Caki2 (cell line): ENCODE results near the gene ZMYND19. TPM values are rescaled to one million over a fixed set of nuclear protein-coding genes. Genes with fewer than 3 reads are reported as not detected.
"Not testable (repeated sequence)": the region's sequence is repeated elsewhere in the genome, so short reads cannot be mapped to it uniquely, and the experiment has no call there.

Experiments
- DNase-seq: peaks from one replicate; pipeline ENCODE4 v3.0.0-alpha.2; 2015; ENCODE audit warnings: low read depth
- in situ Hi-C: cut with HindIII; loops from 2 replicates; pipeline ENCODE4 v1.10.0; 2016; ENCODE audit warnings: low sequenced_read_pairs, low pct_unique_long_range_greater_than_20kb, mixed read lengths
- total RNA-seq: library from RNA; depleted of rRNA; stranded (reverse); fragments of >200 nt; shearing (Covaris generic); gene quantifications from 2 replicates; pipeline ENCODE4 v1.2.3, GENCODE V29; 2014; ENCODE audit warnings: low replicate concordance; rRNA removed

The ZMYND19 gene
- total RNA-seq, 1 experiment from 2014 or later, result 27.8 TPM

DNA sequence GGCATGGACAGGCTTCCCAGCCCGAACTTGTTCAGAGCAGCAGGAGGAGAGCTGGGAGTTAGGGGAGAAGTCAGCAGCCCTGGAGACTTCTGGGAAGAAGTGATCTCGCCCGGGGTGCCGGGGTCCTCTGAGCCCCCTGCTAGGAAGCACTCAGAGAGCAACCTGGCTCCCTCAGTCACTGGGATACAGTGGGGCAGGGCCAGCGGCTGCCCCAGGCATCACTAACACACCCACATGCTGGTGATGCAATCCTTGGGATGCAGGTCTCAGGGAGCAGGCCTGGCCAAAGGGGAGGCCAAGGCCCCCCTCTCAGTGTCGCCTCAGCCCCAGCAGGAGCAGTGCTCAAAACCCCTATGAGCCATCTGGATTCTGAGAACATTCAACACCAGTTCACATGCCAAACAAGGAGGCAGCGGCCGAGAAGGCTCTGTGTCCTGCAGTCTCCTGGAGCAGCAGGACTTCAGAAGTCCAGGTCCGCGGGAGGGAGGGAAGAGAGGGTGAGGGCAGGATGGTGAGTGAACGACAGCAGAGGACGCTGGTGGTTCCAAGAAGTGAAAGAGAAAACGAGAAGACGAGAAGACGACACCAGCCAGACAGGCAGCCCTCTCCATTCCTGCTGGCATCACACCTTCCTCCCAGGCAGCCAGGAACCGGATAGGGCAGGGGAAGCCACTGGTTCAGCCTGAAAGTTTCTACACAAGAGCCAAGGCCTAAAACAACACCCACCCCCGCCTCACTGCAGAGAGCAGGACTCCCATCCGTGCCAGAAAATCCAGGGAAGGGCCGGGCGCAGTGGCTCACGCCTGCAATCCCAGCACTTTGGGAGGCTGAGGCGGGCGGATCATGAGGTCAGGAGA is 42.4 kb downstream of the ZMYND19 start:
- in situ Hi-C loops, result no loop called here
- DNase-seq, result no peak

DNA sequence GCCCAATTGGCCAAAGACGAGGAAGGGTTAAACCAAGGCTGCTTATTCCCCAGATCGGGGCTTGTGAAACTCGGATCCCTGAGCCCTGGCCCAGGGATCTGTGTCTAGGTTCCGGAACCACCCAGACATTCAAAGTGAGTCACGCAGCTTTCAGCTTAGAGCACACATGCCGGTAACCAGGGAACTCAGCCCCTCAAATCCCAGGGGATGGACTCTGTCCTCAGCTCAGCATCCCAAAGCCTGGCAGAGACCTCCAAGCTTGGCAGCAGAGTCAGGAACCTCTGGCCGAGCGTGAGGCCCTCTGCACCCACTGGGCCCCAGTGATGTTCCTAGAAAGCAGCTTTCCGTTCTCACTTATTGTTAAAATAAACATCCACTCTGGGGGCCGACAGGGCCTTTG is 45.2 kb downstream of the ZMYND19 start:
- DNase-seq, result no peak
- in situ Hi-C loops, result no loop called here

DNA sequence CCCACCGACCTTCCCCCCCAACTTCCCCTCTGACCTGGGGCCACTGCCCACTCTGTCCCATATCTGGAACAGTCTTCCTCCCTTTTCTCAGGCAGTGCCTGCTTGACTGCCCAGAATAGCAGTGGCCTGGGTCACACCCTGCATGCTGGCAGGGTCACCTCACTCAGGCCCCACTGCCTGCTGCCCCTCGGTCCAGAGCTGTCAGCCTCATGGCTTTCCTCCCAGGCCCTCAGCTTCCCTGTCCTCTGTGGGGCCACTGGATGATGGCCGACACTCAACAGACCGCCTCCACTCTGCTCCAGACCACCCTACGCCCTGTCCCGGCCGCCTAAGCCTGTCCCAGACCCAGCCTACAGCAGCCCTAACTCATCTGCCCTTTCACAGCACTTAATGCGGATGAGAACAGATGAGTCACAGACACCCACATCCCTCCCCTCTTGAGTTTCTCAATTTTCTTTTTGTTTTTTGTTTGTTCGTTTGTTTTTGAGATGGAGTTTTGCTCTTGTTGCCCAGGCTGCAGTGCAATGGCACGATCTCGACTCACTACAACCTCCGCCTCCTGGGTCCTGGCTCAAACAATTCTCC is 46.0 kb downstream of the ZMYND19 start:
- DNase-seq, result no peak
- in situ Hi-C loops, result no loop called here

DNA sequence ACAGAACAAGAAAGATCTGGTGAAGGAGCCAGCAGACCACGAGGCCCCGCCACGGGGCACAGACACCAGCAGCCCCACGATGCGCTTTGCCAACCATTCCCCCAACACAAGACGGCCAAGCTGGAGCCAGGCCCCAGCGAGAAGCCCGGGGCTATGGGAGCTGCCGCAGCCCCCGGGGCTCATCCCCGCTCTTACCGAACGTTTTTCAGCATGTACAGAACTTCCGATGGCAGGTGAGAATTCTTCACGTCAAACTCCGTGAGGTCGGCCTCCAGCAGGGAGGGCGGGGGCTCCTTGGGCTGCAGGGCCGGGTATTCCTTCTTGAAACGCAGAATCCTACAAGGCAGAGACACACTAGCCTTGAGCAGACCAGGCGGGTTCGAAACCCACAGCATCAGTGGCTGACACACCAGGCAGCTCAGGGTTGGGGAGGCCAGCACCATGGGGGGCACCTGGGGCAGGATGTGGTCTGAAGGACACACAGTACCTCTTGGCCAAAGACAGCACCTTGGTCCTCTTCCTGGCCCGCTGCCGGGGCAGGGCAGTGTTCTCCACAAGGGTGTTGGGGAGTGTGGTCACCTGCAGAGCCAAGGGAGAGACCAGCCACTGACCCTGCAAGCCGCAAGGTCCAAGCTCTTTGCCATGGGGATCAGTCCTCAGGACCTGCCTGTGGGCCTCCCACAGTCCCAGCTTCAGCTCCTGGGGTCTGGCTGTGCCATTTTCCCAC is 46.9 kb downstream of the ZMYND19 start:
- no peak for DNase-seq
- in situ Hi-C loops, result no loop called here

DNA sequence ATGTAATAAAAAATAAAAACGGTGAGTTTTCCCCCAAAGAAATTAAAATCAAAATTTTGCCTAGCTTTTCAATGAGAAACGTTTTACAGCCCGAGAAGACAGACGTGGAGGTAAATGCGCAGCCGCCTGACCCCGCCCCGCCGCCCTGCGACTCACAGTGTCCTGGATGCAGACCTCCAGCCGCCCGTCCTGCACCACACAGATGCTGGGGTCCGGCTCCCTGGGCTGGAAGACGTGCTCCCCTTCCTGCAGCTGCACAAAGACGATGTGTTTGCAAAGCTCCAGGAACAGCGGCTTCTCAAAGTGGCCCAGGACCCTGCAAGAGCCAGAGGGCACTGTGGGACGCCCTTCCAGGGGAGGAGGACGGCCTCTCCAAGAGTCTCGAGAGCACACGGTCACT is 47.8 kb downstream of the ZMYND19 start:
- DNase-seq, result no peak
- in situ Hi-C loops, result no loop called here

DNA sequence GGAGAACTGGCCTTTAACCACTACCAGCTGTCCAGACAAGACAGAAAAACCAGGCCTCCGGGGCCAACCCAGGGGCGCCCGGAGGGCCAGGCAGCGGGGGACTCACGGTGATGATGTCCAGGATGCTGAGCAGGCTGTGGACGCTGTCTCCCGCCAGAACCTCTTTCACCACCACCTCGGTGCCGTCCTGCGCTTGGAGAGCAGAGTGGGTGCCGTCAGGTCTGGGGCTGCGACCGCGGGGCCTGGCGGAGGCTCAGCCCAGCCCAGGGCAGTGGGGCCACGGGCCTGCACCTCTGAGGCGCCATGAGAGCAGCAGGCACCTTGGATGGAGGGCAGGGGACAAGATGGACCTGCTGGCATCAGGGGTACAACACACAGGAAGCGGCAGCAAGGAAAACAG is 49.8 kb downstream of the ZMYND19 start:
- no peak for DNase-seq
- in situ Hi-C loops, result no loop called here

DNA sequence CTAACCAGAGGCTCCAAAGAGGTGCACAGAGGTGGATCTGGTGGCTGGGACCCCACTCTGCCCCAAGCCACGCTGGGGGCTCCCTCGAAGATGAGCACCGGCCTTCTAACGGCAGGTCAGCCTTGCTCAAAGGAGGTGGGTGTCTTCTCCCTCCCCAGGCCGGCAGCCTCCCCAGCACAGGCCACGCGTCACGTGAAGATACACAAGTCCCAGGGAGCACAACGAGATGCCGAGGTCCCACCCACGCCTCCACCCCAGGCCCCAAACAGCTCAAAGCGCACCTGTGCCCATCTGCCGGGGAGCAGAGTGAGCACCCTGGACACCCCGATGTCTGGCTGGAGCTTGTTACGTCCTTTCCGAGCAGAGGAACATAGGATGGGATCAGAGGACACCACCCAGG is 52.3 kb downstream of the ZMYND19 start:
- in situ Hi-C loops, result no loop called here
- no peak for DNase-seq

DNA sequence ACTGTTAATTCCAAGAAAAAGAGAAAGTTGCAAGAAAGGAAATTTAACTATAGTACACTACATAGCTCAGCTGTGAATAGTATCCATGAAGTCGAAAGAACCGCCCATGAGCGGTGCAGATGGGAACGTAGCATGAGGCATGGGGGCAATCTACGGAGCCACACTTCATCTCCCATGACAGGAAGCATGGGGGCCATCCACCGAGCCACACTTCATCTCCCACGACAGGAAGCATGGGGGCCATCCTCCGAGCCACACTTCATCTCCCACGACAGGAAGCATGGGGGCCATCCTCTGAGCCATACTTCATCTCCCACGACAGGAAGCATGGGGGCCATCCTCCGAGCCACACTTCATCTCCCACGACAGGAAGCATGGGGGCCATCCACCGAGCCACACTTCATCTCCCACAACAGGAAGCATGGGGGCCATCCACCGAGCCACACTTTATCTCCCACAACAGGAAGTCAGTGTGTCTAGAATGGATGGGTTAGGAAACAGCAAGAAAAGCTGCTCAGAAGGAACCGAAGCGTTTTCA is 53.6 kb downstream of the ZMYND19 start:
- in situ Hi-C loops, result not testable (repeated sequence)

DNA sequence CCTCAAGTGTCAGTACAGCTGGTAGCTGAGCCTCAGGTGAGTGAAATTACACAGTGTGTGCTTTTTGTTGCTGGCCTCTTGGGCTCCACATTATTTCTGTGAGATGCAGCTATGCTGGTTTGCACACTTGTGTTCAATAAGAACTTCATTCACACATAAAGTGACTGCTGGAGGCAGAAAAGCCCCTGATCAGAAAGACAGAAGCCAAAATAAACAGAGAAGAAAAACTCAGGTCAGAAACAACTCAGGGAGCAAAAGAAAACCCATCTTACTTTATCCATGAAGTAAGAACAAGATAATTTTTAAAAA is 55.2 kb downstream of the ZMYND19 start:
- in situ Hi-C loops, result no loop called here
- no peak for DNase-seq

More for the DNA sequence above, 53.6 kb downstream of the ZMYND19 start:
- DNase-seq, result not testable (repeated sequence)

DNA sequence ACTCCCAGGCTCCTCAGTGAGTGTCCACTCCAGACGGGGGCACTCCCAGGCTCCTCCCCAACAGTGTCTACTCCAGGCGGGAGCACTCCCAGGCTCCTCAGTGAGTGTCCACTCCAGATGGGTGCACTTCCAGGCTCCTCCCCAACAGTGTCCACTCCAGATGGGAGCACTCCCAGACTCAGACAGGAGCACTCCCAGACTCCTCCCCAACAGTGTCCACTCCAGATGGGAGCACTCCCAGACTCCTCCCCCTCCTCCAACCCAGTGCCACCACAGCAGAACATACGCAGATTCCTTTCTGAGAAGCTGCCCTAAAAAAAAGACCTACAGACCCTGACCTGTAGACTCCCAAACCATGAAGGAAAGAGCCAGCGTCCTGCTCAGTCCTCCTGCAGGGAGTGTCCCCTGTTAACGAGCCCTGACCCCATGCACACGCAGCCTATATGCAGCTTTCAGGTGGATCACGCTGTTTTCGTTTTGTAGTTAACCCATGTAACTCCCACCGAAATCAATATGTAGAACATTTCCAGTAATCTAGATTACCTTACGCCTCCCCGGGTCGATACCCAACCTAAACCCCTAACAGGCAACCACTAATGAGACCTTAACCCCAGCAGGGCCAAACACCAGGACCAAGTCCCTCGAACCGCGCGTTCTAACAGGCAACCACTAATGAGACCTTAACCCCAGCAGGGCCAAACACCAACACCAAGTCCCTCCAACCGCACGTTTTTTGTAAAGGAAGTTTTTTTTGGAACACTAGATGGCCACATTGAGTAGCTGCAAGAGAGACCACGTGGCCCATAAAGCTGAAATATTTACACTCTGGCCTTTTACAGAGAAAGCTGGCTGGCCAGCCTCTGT is 55.8 kb downstream of the ZMYND19 start:
- DNase-seq, result peak; percentile 42
- in situ Hi-C loops, result no loop called here

DNA sequence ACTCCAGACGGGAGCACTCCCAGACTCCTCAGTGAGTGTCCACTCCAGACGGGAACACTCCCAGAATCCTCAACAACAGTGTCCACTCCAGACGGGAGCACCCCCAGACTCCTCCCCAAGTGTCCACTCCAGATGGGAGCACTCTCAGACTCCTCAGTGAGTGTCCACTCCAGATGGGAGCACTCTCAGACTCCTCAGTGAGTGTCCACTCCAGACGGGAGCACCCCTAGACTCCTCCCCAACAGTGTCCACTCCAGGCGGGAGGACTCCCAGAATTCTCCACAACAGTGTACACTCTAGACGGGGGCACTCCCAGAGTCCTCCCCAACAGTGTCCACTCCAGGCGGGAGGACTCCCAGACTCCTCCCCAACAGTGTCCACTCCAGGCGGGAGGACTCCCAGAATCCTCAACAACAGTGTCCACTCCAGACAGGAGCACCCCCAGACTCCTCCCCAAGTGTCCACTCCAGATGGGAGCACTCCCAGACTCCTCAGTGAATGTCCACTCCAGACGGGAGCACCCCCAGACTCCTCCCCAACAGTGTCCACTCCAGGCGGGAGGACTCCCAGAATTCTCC is 57.3 kb downstream of the ZMYND19 start:
- in situ Hi-C loops, DNase-seq: not testable (repeated sequence)

Other genes starting within 250 kb of the ZMYND19 start
- 0.84 and 5.3 TPM in 2 replicates for gene EXD3, start 167.3 kb downstream of the ZMYND19 start, total RNA-seq
- 5.1 and 5.5 TPM in 2 replicates for gene NOXA1, start 167.1 kb downstream of the ZMYND19 start, total RNA-seq
- gene ENTPD8, start 149.2 kb downstream of the ZMYND19 start, total RNA-seq, result not detected in 2 replicates
- 33.8 and 41.5 TPM in 2 replicates for gene NSMF, start 131.2 kb downstream of the ZMYND19 start, total RNA-seq
- gene PNPLA7, start 40.1 kb downstream of the ZMYND19 start, total RNA-seq, result 0.09 and 0.98 TPM in 2 replicates
- gene MRPL41, start 38.6 kb downstream of the ZMYND19 start, total RNA-seq, result 65.2 and 71.9 TPM in 2 replicates
- 6.6 and 18.6 TPM in 2 replicates for gene DPH7, start 11.6 kb downstream of the ZMYND19 start, total RNA-seq
- gene ARRDC1, start 15.2 kb upstream of the ZMYND19 start, total RNA-seq, result 54.7 and 81.3 TPM in 2 replicates
- gene EHMT1, start 28.5 kb upstream of the ZMYND19 start, total RNA-seq, result 46.0 and 118 TPM in 2 replicates